Measurements from ENCODE around the gene BOD1. TPM values are rescaled to one million over a fixed set of nuclear protein-coding genes. Genes with fewer than 3 reads are reported as not detected.

Gene BOD1
- 46.4 TPM for total RNA-seq
- long read RNA-seq, transcript BOD1-202 (4 exons, 1,562 nt), result major isoform, 18 of 28 reads
- long read RNA-seq, partial matches to known transcripts, result 3 of 28 reads
- long read RNA-seq, other reads (novel, unspliced or antisense), result 3 of 28 reads

DNA sequence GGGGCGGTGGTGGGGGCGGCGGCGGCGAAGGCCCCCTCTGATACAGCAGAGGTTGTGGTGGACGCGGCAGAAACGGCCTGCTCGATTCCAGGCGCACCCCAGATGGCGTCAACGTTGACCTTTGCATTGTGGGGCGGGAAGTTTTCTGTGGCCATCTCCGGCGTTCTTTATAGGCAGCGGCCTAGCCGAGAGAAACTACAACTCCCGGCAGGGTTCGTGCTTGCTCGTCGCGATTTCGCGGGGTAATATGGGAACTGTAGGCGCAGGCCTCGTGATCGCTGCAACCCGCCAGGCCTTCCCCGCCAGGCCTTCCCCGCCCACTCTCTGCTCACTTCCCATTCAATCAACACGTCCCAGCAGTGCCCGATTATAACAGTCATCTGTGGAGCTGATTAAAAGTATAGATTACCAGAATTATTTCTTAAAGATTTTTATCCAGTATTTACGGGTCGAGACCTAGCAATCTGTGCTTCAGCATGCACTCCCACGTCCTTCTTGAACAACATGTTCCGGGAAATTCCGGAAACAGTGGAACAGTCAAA is at the start of gene BOD1:
TSS of gene BOD1 (minus strand) at position 74 of the 542 bp plus-strand sequence. CDS start 214 bp downstream, outside the sequence.
- intact Hi-C loops (cut with DNase I), result loop anchor here (5.0 kb wide), 3 partner anchors 146 to 696 kb away; partner anchors contain the start of gene CPEB4
- ATAC-seq, result peak; percentile 97

DNA sequence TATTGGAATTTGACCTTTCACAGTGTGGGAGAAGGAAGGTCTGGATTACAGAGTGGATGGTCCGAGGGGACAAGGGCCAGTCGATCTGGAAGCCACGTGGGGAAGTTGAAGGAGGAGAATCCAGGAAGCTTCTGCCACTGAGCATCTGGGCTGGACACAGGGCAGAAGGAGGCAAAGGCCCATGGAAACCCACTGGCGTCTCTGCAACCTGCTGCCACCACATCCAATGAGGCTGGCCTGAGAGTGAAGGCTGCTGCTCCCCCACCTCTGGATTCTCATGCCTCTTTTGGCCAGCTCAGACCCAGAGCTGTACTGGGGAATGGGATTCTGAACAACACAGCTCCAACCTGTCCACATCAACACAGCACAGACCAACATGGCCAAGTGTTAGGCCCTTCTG is 48.9 kb upstream of the BOD1 start:
- intact Hi-C loops (cut with DNase I), result loop anchor here (5.0 kb wide), 1 partner anchor 38 kb away; no protein-coding TSS in a partner anchor
- no peak for DNase-seq (ENCODE audit: missing footprints)
- ATAC-seq, result no peak

More for the DNA sequence above, at the start of gene BOD1:
- DNase-seq (ENCODE audit: missing footprints), result peak; percentile 98

GRCh38 chr5:173664154-173664526 is 47.7 kb upstream of the BOD1 start:
- DNase-seq (ENCODE audit: missing footprints) (peak; percentile 86), ATAC-seq (peak; percentile 53)
- intact Hi-C loops (cut with DNase I), result no loop called here

DNA sequence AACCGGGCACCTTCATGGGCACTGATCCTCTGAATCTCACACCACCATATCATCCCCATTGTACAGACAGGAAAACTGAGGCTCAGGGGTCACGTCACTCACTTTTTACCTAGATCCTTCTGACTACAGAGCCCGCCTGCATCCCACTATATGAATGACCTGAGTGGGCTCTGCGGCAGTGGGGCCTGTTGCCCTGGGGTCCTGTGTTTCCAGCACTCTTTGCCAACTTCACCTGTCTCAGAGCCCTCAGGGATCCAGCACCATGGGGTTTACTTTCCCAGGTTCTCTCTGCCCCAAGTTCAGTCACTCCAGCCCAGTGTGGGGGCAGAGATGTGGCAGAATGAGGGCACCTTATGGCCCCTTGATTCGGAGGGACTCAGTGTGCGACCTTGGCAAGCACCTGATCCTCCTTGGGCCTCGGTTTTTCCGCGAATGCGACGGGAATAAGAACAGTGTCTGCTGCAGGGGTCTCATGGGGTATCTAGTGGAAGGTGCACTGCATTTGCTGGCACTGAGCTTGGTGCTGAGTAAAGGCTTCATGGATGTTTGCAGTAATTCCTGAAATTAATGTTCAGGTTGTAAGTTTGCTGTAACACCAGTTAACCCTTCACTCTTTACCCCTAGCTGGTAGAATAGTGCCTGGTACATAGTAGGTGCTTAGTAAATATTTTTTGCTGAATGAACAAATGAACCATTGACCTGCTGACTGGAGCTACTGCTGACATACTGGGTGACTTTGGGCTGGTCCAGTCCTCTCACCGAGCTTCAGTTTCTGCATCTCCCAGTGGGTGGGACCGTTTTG is 47.1 kb upstream of the BOD1 start:
- intact Hi-C loops (cut with DNase I), result no loop called here
- ATAC-seq, result no peak
- DNase-seq (ENCODE audit: missing footprints), result no peak

- no peak for DNase-seq (ENCODE audit: missing footprints)
- intact Hi-C loops (cut with DNase I), result no loop called here
- ATAC-seq, result no peak
Measured at GRCh38 chr5:173662581-173663351, 46.3 kb upstream of the BOD1 start.

GRCh38 chr5:173660481-173661280 is 44.2 kb upstream of the BOD1 start:
- DNase-seq (ENCODE audit: missing footprints) (no peak), ATAC-seq (no peak)
- intact Hi-C loops (cut with DNase I), result no loop called here

DNA sequence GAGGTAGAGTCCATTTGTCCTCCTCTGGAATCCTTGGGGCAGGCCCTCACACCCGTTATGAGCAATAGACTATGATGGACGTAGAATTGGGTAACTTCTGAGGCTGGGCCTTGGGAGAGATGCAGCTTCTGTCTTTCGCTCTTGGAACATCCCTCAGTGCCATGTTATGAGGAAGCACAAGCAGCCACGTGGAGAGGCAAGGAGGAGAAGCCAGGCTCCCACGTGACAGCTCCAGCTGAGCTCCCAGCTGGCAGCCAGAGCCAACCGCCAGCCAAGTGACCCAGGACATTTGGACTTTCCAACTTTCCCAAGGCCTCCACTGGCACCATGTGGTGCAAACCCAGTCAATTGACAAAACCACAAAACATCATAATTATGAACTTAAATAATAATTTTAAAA is 43.0 kb upstream of the BOD1 start:
- DNase-seq (ENCODE audit: missing footprints) (no peak), ATAC-seq (no peak)
- intact Hi-C loops (cut with DNase I), result no loop called here

GRCh38 chr5:173657741-173658356 is 41.4 kb upstream of the BOD1 start:
- DNase-seq (ENCODE audit: missing footprints) (no peak), ATAC-seq (no peak)
- intact Hi-C loops (cut with DNase I), result no loop called here

DNA sequence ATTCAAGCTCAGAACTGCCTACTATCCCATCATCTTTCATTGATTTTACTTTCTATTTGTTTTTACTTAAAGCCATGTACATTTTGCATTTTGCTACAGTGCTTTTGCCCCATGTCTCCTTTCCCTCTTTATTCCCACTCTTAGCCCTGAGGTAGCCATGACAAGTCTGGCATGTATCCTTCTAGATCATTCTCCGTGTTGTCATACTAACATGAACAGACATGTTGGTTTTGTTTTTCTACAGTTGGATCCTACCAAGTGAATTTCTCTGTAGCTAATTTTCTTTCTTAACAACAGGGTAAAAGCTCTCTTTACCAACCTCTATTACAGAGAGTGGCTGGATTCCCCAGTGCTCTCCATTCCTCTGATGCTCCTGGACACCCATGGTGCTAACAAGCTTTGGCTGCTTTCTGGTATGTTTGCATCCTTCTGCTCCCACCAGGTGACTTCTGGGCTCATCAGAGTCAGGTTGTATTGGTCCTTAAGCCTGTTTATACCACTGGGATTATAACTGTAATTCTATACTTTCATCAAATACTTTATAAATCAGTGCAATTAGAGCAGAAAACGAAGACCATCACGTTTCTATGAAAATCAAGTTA is 38.8 kb upstream of the BOD1 start:
- no peak for ATAC-seq
- no peak for DNase-seq (ENCODE audit: missing footprints)
- intact Hi-C loops (cut with DNase I), result no loop called here

GRCh38 chr5:173653822-173654523 is 37.5 kb upstream of the BOD1 start:
- ATAC-seq (no peak), DNase-seq (ENCODE audit: missing footprints) (no peak)
- intact Hi-C loops (cut with DNase I), result no loop called here

GRCh38 chr5:173648308-173648866 is 31.9 kb upstream of the BOD1 start:
- ATAC-seq (no peak), DNase-seq (ENCODE audit: missing footprints) (no peak)
- intact Hi-C loops (cut with DNase I), result no loop called here

DNA sequence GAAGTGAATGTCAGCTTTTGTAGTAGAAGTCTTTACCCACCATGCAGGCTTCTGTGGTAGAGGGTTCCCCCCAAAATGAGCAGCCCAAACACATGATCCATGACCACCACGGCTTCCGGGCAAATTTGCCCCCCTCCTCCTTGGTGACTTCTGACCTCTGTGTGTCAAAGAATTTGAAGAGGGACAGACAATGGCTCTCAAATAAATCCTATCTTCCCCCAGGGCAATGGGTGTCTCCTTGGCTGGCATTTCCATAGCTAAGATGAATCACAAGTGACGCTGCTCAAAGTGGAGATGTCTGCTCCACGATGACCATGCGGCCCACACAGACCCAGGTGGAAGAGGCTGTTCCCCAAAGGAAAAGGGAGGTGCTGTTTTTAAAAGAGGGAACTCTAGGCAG is 30.2 kb upstream of the BOD1 start:
- no peak for DNase-seq (ENCODE audit: missing footprints)
- intact Hi-C loops (cut with DNase I), result no loop called here
- ATAC-seq, result no peak

DNA sequence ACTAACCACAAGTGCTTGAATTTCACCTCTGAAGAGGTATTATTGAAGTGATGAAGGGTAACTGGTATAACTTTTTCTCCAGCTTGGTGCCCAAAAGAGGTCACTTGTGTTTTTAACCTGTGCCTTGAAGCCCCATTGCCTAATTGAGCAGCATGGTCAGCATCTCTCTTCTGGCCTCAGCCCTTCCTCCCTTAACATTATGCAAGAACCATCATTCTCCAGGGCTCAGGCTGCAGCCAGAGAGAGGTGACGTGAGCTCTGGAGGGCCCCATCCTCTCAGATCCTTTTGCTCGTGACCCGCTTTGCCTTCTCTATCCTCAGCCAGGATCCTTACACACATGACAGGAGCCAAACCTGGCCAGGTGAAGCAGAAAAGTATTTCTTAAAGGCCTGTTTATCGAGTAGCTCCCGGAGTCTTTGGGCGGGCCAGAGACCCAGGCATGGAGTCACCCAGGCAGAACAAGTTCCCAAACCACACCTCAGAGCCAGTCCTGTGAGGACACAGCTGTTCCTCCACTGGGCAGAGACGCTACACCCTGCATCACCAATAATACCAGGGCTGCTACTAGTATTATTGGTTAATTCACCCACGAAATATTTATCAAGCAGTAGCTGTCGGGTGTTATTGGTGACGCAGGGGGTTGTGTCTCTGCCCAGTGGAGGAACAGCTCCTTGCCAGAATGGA is 29.6 kb upstream of the BOD1 start:
- ATAC-seq, result no peak
- intact Hi-C loops (cut with DNase I), result no loop called here
- no peak for DNase-seq (ENCODE audit: missing footprints)

- no peak for ATAC-seq
- intact Hi-C loops (cut with DNase I), result no loop called here
- DNase-seq (ENCODE audit: missing footprints), result no peak
Measured at GRCh38 chr5:173645437-173645807, 29.0 kb upstream of the BOD1 start.

- DNase-seq (ENCODE audit: missing footprints), result no peak
- intact Hi-C loops (cut with DNase I), result no loop called here
Measured at GRCh38 chr5:173644673-173645436, 28.4 kb upstream of the BOD1 start.

GRCh38 chr5:173643964-173644363 is 27.5 kb upstream of the BOD1 start:
- ATAC-seq (no peak), DNase-seq (ENCODE audit: missing footprints) (no peak)
- intact Hi-C loops (cut with DNase I), result no loop called here

More at GRCh38 chr5:173644673-173645436, 28.4 kb upstream of the BOD1 start:
- ATAC-seq, result no peak

Data from Right ventricle myocardium inferior (tissue), 1 donor.